MM.1S (cell line): ENCODE results near the gene MS4A4E.

Experiments used
- DNase-seq: peaks from one replicate; pipeline ENCODE4 v3.0.0-alpha.2; 2015
- H2AFZ ChIP-seq: fragments of 300-600 bp; sonication (generic); 2 replicates; pipeline ENCODE4 v1.6.0; 2016; ENCODE audit warnings: antibody characterized with exemption, low read length
- H3F3A ChIP-seq: fragments of 300-600 bp; sonication (generic); 2 replicates; pipeline ENCODE4 v1.6.1; 2016; ENCODE audit warnings: mild to moderate bottlenecking, antibody characterized with exemption, low read length, moderate library complexity, mixed read lengths; ENCODE audit not compliant: insufficient read depth
- H3K27ac ChIP-seq: fragments of 300-600 bp; sonication (generic); 2 replicates; pipeline ENCODE4 v1.5.1; 2016; ENCODE audit warnings: mild to moderate bottlenecking, low read length
- H3K27me3 ChIP-seq: fragments of 300-600 bp; sonication (generic); replicated peaks from 2 replicates; pipeline ENCODE4 v1.6.0; 2016; ENCODE audit warnings: low read length; ENCODE audit not compliant: insufficient read depth
- H3K36me3 ChIP-seq: fragments of 300-600 bp; sonication (generic); replicated peaks from 2 replicates; pipeline ENCODE4 v1.6.1; 2016; ENCODE audit warnings: mild to moderate bottlenecking, low read length, mixed read lengths; ENCODE audit not compliant: insufficient read depth
- H3K4me1 ChIP-seq: fragments of 300-600 bp; sonication (generic); 2 replicates; pipeline ENCODE4 v1.6.1; 2016; ENCODE audit warnings: low read length, mixed read lengths
- H3K4me2 ChIP-seq: fragments of 300-600 bp; sonication (generic); 2 replicates; pipeline ENCODE4 v1.6.0; 2016; ENCODE audit warnings: low read depth, low read length
- H3K4me3 ChIP-seq: fragments of 300-600 bp; sonication (generic); 2 replicates; pipeline ENCODE4 v1.5.1; 2016; ENCODE audit warnings: low read length, mixed read lengths
- H3K79me2 ChIP-seq: fragments of 300-600 bp; sonication (generic); 2 replicates; pipeline ENCODE4 v1.6.1; 2016; ENCODE audit warnings: mixed run types, low read length, mixed read lengths
- H3K9ac ChIP-seq: fragments of 300-600 bp; sonication (generic); 2 replicates; pipeline ENCODE4 v1.6.1; 2016; ENCODE audit warnings: low read length, mixed read lengths
- H3K9me2 ChIP-seq: fragments of 300-600 bp; sonication (generic); replicated peaks from 2 replicates; pipeline ENCODE4 v1.6.1; 2016; ENCODE audit warnings: mild to moderate bottlenecking, low read length, mixed read lengths; ENCODE audit not compliant: insufficient read depth
- H3K9me3 ChIP-seq: fragments of 300-600 bp; sonication (generic); replicated peaks from 2 replicates; pipeline ENCODE4 v1.6.1; 2016; ENCODE audit warnings: mild to moderate bottlenecking, low read length, mixed read lengths; ENCODE audit not compliant: insufficient read depth
- H4K20me1 ChIP-seq: fragments of 300-600 bp; sonication (generic); 2 replicates; pipeline ENCODE4 v1.6.1; 2016; ENCODE audit warnings: mild to moderate bottlenecking, low read length, moderate library complexity, mixed read lengths; ENCODE audit not compliant: insufficient read depth
- EZH2 ChIP-seq: fragments of 300-600 bp; sonication (generic); optimal IDR thresholded peaks from 2 replicates; pipeline ENCODE3; 2017; ENCODE audit warnings: low read depth, mild to moderate bottlenecking, antibody characterized with exemption, low read length, mixed read lengths
- EZH2phosphoT487 ChIP-seq: fragments of 300-600 bp; sonication (generic); IDR thresholded peaks from 2 replicates; pipeline ENCODE4 v1.6.1; 2018; ENCODE audit warnings: antibody characterized with exemption, low read length
- TF ChIP-seq, protein P1 (sequence below): fragments of 300-600 bp; sonication (generic); IDR thresholded peaks from 2 replicates; pipeline ENCODE4 v1.5.1; 2016; ENCODE audit warnings: antibody characterized with exemption, low read length, mixed read lengths

MS4A4E gene

DNA sequence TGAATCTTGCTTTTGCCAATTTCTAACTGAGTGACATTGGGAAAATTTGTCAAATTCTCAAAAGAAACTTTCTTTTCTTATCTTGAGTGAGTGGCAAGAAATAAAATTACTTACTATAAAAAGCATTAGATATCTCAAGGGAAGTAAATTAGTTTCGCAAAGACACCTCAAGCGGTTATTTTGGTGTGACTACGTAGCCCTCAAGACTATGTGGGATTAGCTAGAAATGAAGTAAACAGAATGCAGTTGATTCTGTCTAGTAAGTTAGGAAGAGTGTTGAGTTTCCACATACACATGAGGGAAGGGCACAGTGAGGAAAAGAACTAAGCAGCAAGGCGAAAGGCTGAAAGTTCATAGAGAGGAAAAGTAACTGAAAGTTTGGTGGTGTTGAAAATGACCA is 31.7 kb downstream of the MS4A4E start:
- no peak overlapping the region for H2AFZ ChIP-seq
- TF ChIP-seq, protein P1, sequence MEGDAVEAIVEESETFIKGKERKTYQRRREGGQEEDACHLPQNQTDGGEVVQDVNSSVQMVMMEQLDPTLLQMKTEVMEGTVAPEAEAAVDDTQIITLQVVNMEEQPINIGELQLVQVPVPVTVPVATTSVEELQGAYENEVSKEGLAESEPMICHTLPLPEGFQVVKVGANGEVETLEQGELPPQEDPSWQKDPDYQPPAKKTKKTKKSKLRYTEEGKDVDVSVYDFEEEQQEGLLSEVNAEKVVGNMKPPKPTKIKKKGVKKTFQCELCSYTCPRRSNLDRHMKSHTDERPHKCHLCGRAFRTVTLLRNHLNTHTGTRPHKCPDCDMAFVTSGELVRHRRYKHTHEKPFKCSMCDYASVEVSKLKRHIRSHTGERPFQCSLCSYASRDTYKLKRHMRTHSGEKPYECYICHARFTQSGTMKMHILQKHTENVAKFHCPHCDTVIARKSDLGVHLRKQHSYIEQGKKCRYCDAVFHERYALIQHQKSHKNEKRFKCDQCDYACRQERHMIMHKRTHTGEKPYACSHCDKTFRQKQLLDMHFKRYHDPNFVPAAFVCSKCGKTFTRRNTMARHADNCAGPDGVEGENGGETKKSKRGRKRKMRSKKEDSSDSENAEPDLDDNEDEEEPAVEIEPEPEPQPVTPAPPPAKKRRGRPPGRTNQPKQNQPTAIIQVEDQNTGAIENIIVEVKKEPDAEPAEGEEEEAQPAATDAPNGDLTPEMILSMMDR = no peak
- H3K9ac ChIP-seq = no peak overlapping the region

DNA sequence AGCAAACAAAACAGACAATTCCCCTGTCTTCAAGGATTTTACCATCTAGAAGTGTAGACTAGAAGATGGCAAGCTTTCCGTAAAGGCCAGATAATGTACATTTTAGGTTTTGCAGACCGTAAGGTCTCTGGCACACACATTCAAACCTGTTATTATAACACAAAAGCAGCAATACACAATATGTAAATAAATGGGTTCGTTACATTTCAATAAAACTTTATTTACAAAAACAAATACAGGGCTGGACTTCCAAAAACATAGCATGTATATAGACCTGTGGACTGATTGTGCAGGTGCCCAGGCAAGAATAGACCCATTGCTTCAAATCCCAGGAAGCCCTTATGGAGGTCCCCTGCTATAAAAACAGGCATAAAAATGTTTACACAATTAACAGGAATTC is 33.0 kb downstream of the MS4A4E start:
- H3K4me2 ChIP-seq = no peak overlapping the region
- H3F3A ChIP-seq = no peaks in the 10 kb centered on the region
- no peak for TF ChIP-seq EZH2
- TF ChIP-seq EZH2phosphoT487 = no peak
- TF ChIP-seq, protein P1 = no peak
- no peaks in the 10 kb centered on the region for H3K9me3 ChIP-seq
- H3K27ac ChIP-seq = no peak overlapping the region
- H2AFZ ChIP-seq = no peak overlapping the region
- no peaks in the 10 kb centered on the region for H3K4me1 ChIP-seq
- no peaks in the 10 kb centered on the region for H3K9me2 ChIP-seq
- no peak for DNase-seq
- no peaks in the 10 kb centered on the region for H4K20me1 ChIP-seq
- H3K27me3 ChIP-seq = no peaks in the 10 kb centered on the region
- no peaks in the 10 kb centered on the region for H3K79me2 ChIP-seq
- H3K4me3 ChIP-seq = no peak overlapping the region
- no peak overlapping the region for H3K9ac ChIP-seq
- no peaks in the 10 kb centered on the region for H3K36me3 ChIP-seq

More for the DNA sequence above, 31.7 kb downstream of the MS4A4E start:
- Histone ChIP-seq H4K20me1 (no peaks in the 10 kb centered on the region), H3K4me2 (no peak overlapping the region), H3K79me2 (no peaks in the 10 kb centered on the region), H3K36me3 (no peaks in the 10 kb centered on the region), H3K27me3 (no peaks in the 10 kb centered on the region), H3K4me1 (no peaks in the 10 kb centered on the region), H3F3A (no peaks in the 10 kb centered on the region), H3K9me3 (no peaks in the 10 kb centered on the region), H3K4me3 (no peak overlapping the region), H3K9me2 (no peaks in the 10 kb centered on the region), H3K27ac (no peak overlapping the region)
- DNase-seq = no peak

- Histone ChIP-seq H4K20me1 (no peaks in the 10 kb centered on the region), H3K9ac (no peak overlapping the region), H3K4me1 (no peaks in the 10 kb centered on the region), H3K27me3 (no peaks in the 10 kb centered on the region), H3K9me3 (no peaks in the 10 kb centered on the region), H3K4me2 (no peak overlapping the region), H3K36me3 (no peaks in the 10 kb centered on the region), H3K27ac (no peak overlapping the region), H3K4me3 (no peak overlapping the region), H3K9me2 (no peaks in the 10 kb centered on the region), H3K79me2 (no peaks in the 10 kb centered on the region), H3F3A (no peaks in the 10 kb centered on the region), H2AFZ (no peak overlapping the region)
- no peak for TF ChIP-seq EZH2
- TF ChIP-seq EZH2phosphoT487 = no peak
- TF ChIP-seq, protein P1 = no peak
- no peak for DNase-seq
Measured at GRCh38 chr11:60208951-60209350, 34.0 kb downstream of the MS4A4E start.
